Measurements from ENCODE around the gene TMTC2.
"Not testable (repeated sequence)": the region's sequence is repeated elsewhere in the genome, so short reads cannot be mapped to it uniquely, and the experiment has no call there.

TMTC2 gene

DNA sequence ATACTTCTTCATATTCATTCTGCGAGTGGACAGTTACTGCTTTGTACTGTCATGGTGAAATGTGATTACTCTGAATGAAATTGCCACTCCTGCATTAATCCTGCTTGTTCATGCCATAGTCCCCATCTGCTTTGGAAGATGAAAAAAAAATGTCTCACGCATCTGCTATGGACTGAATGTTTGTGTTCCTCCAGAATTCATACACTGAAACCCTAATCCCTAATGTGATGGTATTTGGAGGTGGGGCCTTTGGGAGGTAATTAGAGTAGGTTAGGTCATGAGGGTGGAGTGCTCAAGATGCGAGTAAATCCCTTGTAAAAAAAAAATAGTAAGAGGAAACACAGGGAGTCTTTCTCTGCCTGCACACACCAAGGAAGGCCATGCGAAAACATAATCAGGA is 427.2 kb downstream of the TMTC2 start:
- Histone ChIP-seq H3K4me2 (ENCODE audit: low read length, poor library complexity, severe bottlenecking) (no peak overlapping the region), H3K79me1 (replicated peaks; ENCODE audit: low read length, poor library complexity, severe bottlenecking) (no peaks in the 10 kb centered on the region), H3K36me3 (ENCODE audit: control insufficient read depth in 1 of 2, insufficient read depth in 2 of 2, low read depth in 1 of 2, low read length in 2 of 2) (no peaks in the 10 kb centered on the region), H3K18ac (ENCODE audit: low read depth in 1 of 2, low read length in 2 of 2) (no peak overlapping the region), H3K4ac (ENCODE audit: low read depth in 1 of 2, low read length in 2 of 2) (no peak overlapping the region), H3K4me1 (ENCODE audit: control insufficient read depth, insufficient read depth, low read depth, low read length) (no peaks in the 10 kb centered on the region), H2AK5ac (ENCODE audit: low read length, severe bottlenecking) (no peak overlapping the region), H2BK5ac (ENCODE audit: low read depth, low read length, poor library complexity, severe bottlenecking) (no peak overlapping the region), H3K14ac (ENCODE audit: low read length in 2 of 2) (no peak overlapping the region), H3K9ac (ENCODE audit: low read length) (no peak overlapping the region), H2BK120ac (ENCODE audit: low read depth, low read length) (no peak overlapping the region), H2BK12ac (ENCODE audit: low read length in 2 of 2) (no peak overlapping the region), H4K91ac (ENCODE audit: low read length) (no peak overlapping the region), H2BK15ac (ENCODE audit: low read depth, poor library complexity, severe bottlenecking) (no peak overlapping the region), H3K9me3 (ENCODE audit: control insufficient read depth, low read length) (no peaks in the 10 kb centered on the region), H3K4me3 (ENCODE audit: insufficient read depth in 1 of 2, low read depth in 1 of 2, low read length in 2 of 2) (no peak overlapping the region), H4K8ac (ENCODE audit: low read length) (no peak overlapping the region), H3K27ac (ENCODE audit: low read length, poor library complexity, severe bottlenecking) (no peak overlapping the region), H3K23ac (ENCODE audit: low read length in 2 of 2) (no peak overlapping the region), H3K27me3 (ENCODE audit: control insufficient read depth in 1 of 2, insufficient read depth in 1 of 2, low read length in 2 of 2) (no peaks in the 10 kb centered on the region), H2AFZ (ENCODE audit: low read depth, low read length) (no peak overlapping the region)
- DNase-seq: no peak
- WGBS: 64% methylated on average over 2 of the region's 4 CpGs

DNA sequence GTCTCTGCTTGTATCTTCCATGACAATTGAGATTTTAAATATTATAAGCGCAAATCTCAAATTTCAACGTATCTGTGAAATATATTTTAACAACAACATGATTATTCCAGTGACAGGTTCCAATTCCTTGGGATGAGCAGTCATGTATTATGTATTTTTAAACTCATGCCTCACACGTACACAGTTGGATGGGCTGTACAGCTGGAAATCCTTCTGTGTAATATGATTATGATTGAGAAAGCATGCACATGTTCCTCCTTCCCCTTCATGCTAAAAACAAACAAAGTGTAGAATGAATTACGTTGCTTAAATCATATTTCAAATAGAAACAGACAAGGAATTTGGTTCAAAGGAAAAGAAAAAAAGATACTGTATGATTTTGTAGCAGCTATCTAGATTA is 428.3 kb downstream of the TMTC2 start:
- Histone ChIP-seq H3K23ac (ENCODE audit: low read length in 2 of 2) (no peak overlapping the region), H3K18ac (ENCODE audit: low read depth in 1 of 2, low read length in 2 of 2) (no peak overlapping the region), H2BK120ac (ENCODE audit: low read depth, low read length) (no peak overlapping the region), H2BK15ac (ENCODE audit: low read depth, poor library complexity, severe bottlenecking) (no peak overlapping the region), H2BK12ac (ENCODE audit: low read length in 2 of 2) (no peak overlapping the region), H3K4me3 (ENCODE audit: insufficient read depth in 1 of 2, low read depth in 1 of 2, low read length in 2 of 2) (no peak overlapping the region), H3K79me1 (replicated peaks; ENCODE audit: low read length, poor library complexity, severe bottlenecking) (no peaks in the 10 kb centered on the region), H4K8ac (ENCODE audit: low read length) (no peak overlapping the region), H2AFZ (ENCODE audit: low read depth, low read length) (no peak overlapping the region), H3K27ac (ENCODE audit: low read length, poor library complexity, severe bottlenecking) (no peak overlapping the region), H3K4me1 (ENCODE audit: control insufficient read depth, insufficient read depth, low read depth, low read length) (no peaks in the 10 kb centered on the region), H3K14ac (ENCODE audit: low read length in 2 of 2) (no peak overlapping the region), H3K4ac (ENCODE audit: low read depth in 1 of 2, low read length in 2 of 2) (no peak overlapping the region), H3K9me3 (ENCODE audit: control insufficient read depth, low read length) (no peaks in the 10 kb centered on the region), H3K36me3 (ENCODE audit: control insufficient read depth in 1 of 2, insufficient read depth in 2 of 2, low read depth in 1 of 2, low read length in 2 of 2) (no peaks in the 10 kb centered on the region), H4K91ac (ENCODE audit: low read length) (no peak overlapping the region), H3K9ac (ENCODE audit: low read length) (no peak overlapping the region), H3K4me2 (ENCODE audit: low read length, poor library complexity, severe bottlenecking) (no peak overlapping the region), H2AK5ac (ENCODE audit: low read length, severe bottlenecking) (no peak overlapping the region), H2BK5ac (ENCODE audit: low read depth, low read length, poor library complexity, severe bottlenecking) (no peak overlapping the region), H3K27me3 (ENCODE audit: control insufficient read depth in 1 of 2, insufficient read depth in 1 of 2, low read length in 2 of 2) (no peaks in the 10 kb centered on the region)
- no peak for DNase-seq
- WGBS: no CpG with 5 or more reads among the region's 4 CpGs

- 92% methylated on average over 3 of the region's 3 CpGs for WGBS
- H3K18ac ChIP-seq (ENCODE audit: low read depth in 1 of 2, low read length in 2 of 2); H3K4me1 ChIP-seq (ENCODE audit: control insufficient read depth, insufficient read depth, low read depth, low read length); H2BK120ac ChIP-seq (ENCODE audit: low read depth, low read length); H3K27ac ChIP-seq (ENCODE audit: low read length, poor library complexity, severe bottlenecking); H3K23ac ChIP-seq (ENCODE audit: low read length in 2 of 2); H3K79me1 ChIP-seq (replicated peaks; ENCODE audit: low read length, poor library complexity, severe bottlenecking); H4K8ac ChIP-seq (ENCODE audit: low read length); H2AFZ ChIP-seq (ENCODE audit: low read depth, low read length); H2BK12ac ChIP-seq (ENCODE audit: low read length in 2 of 2); H2BK15ac ChIP-seq (ENCODE audit: low read depth, poor library complexity, severe bottlenecking); H3K4me2 ChIP-seq (ENCODE audit: low read length, poor library complexity, severe bottlenecking); H4K91ac ChIP-seq (ENCODE audit: low read length); H3K9me3 ChIP-seq (ENCODE audit: control insufficient read depth, low read length); H2BK5ac ChIP-seq (ENCODE audit: low read depth, low read length, poor library complexity, severe bottlenecking); H3K9ac ChIP-seq (ENCODE audit: low read length); H3K27me3 ChIP-seq (ENCODE audit: control insufficient read depth in 1 of 2, insufficient read depth in 1 of 2, low read length in 2 of 2); H3K36me3 ChIP-seq (ENCODE audit: control insufficient read depth in 1 of 2, insufficient read depth in 2 of 2, low read depth in 1 of 2, low read length in 2 of 2); H3K14ac ChIP-seq (ENCODE audit: low read length in 2 of 2); H3K4ac ChIP-seq (ENCODE audit: low read depth in 1 of 2, low read length in 2 of 2); H2AK5ac ChIP-seq (ENCODE audit: low read length, severe bottlenecking); H3K4me3 ChIP-seq (ENCODE audit: insufficient read depth in 1 of 2, low read depth in 1 of 2, low read length in 2 of 2); DNase-seq: not testable (repeated sequence)
These were observed 431.2 kb downstream of the TMTC2 start for GRCh38 chr12:83117926-83118325.

DNA sequence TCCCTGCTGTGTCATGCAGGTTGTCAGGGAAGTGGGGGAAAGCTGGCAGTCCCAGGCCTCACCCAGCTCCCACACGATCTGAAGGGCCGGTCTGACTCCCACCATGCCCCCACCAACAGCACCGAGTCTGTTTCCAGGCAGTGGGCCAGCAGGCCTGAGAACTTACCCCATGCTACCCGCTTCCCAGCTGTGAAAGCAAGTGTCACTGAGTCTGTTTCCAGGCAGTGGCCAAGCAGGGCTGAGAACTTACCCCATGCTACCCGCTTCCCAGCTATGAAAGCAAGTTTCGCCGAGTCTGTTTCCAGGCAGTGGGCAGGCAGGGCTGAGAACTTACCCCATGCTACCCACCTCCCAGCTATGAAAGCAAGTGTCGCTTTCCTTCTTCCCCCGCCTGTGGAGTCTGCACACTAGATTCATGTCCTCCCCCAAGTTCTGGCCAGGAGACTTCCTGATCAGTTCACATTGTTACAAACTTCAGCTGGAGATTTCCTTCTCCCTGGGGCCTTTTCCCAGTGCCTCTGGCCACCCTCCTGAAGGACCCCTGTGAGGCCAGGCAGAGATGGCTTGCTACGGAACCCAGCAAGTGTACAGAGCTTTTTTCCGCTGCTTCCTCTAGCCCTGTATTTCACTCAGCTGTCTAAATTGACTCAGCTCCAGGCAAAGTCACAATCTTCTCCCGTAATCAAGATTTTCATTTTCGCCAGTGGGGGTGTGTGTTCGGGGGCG is 435.4 kb downstream of the TMTC2 start:
- Histone ChIP-seq H2BK120ac (ENCODE audit: low read depth, low read length) (no peak overlapping the region), H3K27me3 (ENCODE audit: control insufficient read depth in 1 of 2, insufficient read depth in 1 of 2, low read length in 2 of 2) (no peaks in the 10 kb centered on the region), H3K4me1 (ENCODE audit: control insufficient read depth, insufficient read depth, low read depth, low read length) (no peaks in the 10 kb centered on the region), H3K79me1 (replicated peaks; ENCODE audit: low read length, poor library complexity, severe bottlenecking) (no peaks in the 10 kb centered on the region), H2BK15ac (ENCODE audit: low read depth, poor library complexity, severe bottlenecking) (no peak overlapping the region), H3K4me2 (ENCODE audit: low read length, poor library complexity, severe bottlenecking) (no peak overlapping the region), H2BK12ac (ENCODE audit: low read length in 2 of 2) (no peak overlapping the region), H3K9ac (ENCODE audit: low read length) (peak overlapping the region; percentile 59), H3K4me3 (ENCODE audit: insufficient read depth in 1 of 2, low read depth in 1 of 2, low read length in 2 of 2) (peak overlapping the region in 1 of 2 experiments; percentile 69), H3K27ac (ENCODE audit: low read length, poor library complexity, severe bottlenecking) (no peak overlapping the region), H3K23ac (ENCODE audit: low read length in 2 of 2) (no peak overlapping the region), H2BK5ac (ENCODE audit: low read depth, low read length, poor library complexity, severe bottlenecking) (no peak overlapping the region), H2AK5ac (ENCODE audit: low read length, severe bottlenecking) (no peak overlapping the region), H3K9me3 (ENCODE audit: control insufficient read depth, low read length) (no peaks in the 10 kb centered on the region), H3K14ac (ENCODE audit: low read length in 2 of 2) (no peak overlapping the region), H3K4ac (ENCODE audit: low read depth in 1 of 2, low read length in 2 of 2) (no peak overlapping the region), H2AFZ (ENCODE audit: low read depth, low read length) (no peak overlapping the region), H3K36me3 (ENCODE audit: control insufficient read depth in 1 of 2, insufficient read depth in 2 of 2, low read depth in 1 of 2, low read length in 2 of 2) (no peaks in the 10 kb centered on the region), H3K18ac (ENCODE audit: low read depth in 1 of 2, low read length in 2 of 2) (no peak overlapping the region), H4K91ac (ENCODE audit: low read length) (no peak overlapping the region), H4K8ac (ENCODE audit: low read length) (no peak overlapping the region)
- no peak for DNase-seq
- 93% methylated on average over 15 of the region's 15 CpGs for WGBS

Measured in mesenchymal stem cell (in vitro differentiated cells and primary cell).